Germinal center (tissue), 1 donor: ENCODE measurements around the gene MAP10.
"Not testable (repeated sequence)": the region's sequence is repeated elsewhere in the genome, so short reads cannot be mapped to it uniquely, and the experiment has no call there.

ENCODE experiments used
- DNase-seq: peaks from one replicate; pipeline ENCODE4 v3.0.0; 2012; ENCODE audit warnings: mixed read lengths, low spot score

Gene MAP10, protein sequence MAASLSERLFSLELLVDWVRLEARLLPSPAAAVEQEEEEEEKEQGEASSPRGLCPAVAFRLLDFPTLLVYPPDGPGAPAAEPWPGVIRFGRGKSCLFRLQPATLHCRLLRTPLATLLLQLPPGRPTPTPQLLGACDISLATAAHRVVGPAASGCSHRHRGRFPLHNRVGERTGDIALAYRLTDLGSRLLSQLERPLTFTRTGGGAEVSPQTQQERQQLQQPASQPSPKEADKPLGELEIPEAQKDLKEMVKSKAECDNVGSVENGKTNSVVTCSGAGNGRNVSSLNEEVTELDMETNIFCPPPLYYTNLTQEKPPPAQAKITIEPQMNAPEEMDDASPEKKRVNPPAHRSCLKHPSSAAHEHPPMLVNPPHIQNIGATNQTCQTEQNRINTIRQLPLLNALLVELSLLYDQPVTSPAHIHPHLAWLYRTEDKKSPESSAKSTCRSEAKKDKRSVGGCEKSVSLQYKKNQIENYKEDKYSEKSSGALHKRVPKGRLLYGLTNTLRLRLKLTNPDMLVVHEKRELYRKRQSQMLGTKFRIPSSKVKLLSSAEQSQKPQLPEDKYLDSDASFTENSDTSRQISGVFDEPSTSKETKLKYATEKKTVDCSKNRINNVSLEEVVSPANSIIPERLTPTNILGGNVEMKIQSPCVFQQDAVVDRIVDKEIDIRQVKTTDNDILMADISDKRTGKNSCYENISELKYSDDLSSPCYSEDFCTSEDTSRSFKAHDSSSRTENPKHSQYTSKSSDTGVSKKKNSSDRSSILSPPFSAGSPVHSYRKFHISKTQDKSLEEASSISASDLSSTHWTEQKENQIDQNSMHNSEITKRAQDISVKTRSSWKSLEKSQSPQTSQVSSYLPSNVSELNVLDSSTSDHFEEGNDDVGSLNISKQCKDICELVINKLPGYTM

GRCh38 chr1:232805269-232806185 lies at the start of gene MAP10:
MAP10 (plus strand) TSS chr1:232805416; CDS start chr1:232805450, 34 bp downstream.
- peak; percentile 81 for DNase-seq

DNA sequence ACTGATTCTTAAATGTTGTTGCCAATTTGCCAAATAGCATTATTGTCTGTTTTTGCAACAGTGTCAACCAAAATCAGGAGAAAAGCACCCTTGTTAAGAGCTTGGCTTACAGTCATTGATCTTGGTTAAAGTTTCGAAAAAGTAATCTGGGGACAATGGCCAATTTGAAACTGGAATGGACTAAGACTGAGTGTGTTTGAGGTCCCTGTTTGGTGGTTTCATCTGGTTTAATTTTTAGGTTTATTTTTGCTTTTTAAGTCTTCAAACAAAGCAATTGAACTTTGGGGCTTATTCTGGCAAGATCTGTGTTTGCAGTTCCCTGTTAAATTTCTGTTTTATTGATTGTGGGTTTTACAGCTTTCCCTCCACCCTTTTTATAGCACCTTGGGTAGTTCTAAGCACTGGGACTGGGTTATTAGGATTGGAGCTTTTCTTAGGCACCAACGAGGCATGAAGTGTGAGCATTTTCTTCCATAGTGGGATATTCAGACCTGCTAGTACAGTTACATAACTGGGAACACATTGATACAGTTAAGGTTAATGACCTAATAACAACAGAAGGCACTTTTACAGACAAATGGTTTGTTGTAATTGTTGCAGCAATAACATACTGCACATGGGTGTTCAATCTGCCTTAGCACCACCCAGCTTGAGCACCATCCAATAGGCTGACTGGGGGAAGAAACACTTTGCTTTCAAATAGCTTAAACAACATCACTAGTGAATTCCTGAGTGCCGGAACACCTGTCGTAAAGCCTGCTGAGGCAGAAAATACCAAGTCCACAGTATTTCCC lies 40.6 kb upstream of the MAP10 start:
- no peak for DNase-seq

DNA sequence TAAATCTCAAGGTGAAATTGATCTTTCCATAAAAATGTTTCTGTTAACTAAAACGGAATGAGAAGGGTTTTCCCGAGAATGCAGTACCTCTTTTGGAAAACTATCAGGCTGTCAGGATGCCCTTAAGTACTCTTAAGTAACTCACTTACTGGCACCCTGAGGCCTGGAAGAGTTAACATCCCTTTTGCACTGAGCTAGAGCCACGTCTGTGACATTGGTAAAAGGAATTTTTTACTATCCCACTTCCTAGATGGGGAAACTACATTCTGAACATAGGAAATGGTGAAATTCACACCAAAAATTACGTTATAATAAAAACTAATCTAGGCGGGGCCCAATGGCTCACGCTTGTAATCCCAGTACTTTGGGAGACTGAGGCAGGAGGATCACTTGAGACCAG lies 39.7 kb upstream of the MAP10 start:
- DNase-seq: no peak

GRCh38 chr1:232766241-232766890 lies 38.9 kb upstream of the MAP10 start:
- DNase-seq: no peak

- no peak for DNase-seq
These were observed 38.3 kb upstream of the MAP10 start for GRCh38 chr1:232766904-232767303.

DNA sequence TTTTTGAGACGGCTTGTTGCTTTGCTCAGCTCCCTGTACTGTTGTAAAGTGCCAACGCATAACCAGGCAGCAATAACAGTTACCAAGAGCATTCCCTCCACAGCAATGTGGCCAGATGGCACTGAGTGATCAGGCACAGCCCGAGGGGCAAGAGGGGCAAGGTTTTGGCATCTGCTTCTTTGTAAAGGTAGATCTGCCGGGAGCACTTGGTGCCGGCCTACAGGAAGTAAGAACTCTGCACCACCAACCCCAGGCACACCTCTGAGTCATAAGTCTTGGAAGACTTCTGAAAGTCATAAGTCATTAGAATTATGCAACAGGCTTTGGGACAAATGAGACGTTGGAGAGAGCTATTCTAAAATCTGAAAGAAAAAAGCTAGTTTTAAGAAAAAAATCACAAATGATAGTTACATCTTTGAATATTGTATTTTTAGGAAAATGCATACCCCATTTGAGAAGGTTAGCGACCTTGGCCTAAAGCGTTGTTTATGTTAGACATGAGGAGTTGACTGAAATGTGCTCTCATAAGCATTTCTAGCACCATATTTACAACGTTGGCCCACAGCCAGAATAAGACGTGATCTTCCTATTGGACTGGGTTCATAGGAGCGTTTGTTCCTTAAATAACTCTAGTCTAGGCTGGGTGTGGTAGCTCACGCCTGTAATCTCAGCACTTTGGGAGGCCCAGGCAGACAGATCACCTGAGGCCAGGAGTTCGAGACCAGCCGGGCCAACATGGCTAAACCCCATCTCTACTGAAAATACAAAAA lies 37.7 kb upstream of the MAP10 start:
- no peak for DNase-seq

DNA sequence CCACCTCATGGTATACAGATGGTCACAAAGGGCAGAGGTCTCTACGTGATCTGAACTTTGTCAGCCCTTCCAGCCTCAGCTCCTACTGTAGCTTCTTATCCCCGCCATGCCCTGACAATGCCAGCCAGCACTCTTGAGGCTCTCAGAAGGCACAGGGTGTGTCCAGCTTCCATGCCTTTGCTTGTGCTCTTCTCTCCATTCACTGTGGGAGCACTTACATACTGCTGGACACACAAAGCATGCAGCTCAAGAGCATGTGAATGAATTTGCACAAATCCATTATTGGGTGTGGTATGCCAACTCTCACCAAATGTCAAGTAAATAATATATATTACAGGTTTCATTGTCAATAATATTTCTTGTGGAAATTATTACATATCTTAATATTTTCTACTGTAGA lies 36.4 kb upstream of the MAP10 start:
- DNase-seq: no peak

DNA sequence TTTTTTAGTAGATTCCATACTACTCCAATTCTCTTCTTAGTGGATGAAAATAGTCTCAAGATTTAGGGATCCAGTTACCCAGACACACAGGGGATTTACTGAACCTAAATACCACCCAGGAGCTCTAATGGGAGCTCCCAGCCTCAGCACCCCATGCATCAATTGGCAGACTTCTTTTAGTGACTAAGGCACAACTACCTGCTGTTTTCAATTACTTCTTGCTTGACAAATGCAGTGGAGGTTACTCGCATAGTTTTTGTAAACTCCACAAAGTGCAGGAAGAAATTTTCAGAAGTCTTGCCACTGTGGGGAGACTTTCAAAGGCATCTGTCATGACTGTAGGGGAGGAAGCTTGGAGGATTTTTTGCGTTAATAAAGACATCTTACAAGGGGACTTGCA lies 35.5 kb upstream of the MAP10 start:
- no peak for DNase-seq

DNA sequence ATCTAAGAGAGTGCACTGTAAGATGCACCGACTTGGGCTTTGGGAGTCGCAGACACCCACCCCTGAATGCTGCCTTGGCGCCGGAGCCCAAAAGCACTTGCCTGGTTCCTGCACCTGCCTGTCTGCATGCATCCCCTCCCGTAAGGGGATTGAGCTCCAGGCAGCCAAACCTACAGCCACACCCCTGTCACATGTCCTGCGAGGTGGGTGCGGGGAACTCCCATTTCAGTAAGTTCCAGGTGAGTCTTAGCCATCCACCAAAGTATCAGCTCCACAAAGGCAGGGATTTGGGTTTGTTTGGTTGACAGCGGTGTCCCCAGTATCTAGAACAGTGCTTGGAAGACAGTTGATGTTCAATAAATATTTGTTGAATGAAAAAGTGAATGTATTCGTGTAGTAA lies 31.5 kb upstream of the MAP10 start:
- no peak for DNase-seq

DNA sequence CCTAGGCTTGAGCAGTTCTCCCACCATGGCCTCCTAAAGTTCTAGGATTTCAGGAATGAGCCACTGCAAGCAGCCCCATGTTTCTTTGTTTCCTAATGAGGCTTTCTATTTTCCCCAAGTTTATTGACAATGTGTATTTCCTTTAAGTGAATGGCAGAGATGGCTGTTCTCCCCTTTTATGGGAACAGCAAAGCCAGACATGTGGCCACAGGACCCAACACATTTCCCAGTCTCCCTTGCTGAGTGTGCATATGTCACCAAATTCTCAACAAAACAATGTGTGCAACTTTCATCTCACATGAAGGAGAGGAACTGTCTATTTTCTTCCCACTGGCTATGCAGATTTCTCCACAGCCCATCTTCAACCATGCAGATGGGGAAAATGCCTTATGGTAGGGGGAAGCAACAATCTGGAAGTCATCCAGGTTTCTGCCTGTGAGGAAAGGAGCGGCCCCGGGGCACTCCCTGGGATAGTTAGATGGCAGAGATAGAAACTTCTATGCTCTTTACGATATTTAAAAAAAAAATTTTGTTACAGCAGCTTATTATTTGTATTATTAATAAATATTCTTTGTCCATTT lies 28.6 kb upstream of the MAP10 start:
- no peak for DNase-seq

- DNase-seq: no peak
These were observed 24.9 kb upstream of the MAP10 start for GRCh38 chr1:232780354-232780753.

GRCh38 chr1:232784794-232785193 lies 20.4 kb upstream of the MAP10 start:
- DNase-seq: no peak

- not testable (repeated sequence) for DNase-seq
These were observed 19.6 kb upstream of the MAP10 start for GRCh38 chr1:232785630-232786029.

DNA sequence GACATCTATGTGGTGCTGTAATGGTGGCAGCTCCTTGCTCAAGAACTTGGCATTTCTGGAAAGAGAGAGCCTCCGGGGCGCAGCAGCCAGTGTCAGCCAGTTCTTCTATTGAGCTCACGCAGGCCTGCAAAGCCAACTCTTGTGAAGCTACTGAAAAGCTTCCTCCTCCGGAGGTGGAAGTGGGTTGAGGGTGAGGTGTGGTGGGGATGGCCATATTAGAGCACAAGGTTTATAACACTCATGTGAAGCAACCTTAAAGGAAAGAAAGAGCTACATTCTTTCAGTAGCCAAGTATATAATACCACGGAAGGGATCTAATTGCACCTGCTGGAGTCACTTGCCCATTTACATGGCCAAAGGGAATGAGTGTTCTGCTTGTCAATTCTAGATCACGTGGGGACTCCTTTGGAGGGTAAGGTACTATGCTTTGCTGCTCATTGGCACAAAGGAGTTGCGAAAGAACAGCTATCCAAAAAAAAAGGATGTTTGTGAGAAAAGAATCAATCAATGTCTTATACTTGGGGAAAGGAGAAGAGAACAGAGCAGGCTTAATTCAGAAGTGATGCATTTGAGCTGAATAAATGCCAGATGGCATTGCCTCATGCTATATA lies 18.3 kb upstream of the MAP10 start:
- no peak for DNase-seq

- DNase-seq: no peak
These were observed 16.9 kb upstream of the MAP10 start for GRCh38 chr1:232788235-232788872.

GRCh38 chr1:232789651-232790050 lies 15.6 kb upstream of the MAP10 start:
- no peak for DNase-seq

DNA sequence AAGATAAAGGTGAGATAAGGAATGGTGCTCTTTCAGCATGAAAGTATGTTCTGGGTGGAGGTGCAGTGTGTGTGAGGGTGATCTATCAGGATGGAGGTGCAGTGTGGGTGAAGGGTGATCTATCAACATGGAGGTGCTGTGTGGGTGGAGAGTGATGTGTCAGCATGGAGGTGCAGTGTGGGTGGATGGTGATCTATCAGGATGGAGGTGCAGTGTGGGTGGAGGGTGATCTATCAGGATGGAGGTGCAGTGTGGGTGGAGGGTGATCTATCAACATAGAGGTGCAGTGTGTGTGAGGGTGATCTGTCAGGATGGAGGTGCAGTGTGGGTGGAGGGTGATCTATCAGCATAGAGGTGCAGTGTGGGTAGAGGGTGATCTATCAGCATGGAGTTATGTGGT lies 12.3 kb upstream of the MAP10 start:
- DNase-seq: no peak

- no peak for DNase-seq
These were observed 11.3 kb upstream of the MAP10 start for GRCh38 chr1:232793944-232794343.
